HG03520 (cell line): Measurements from ENCODE around the gene NRARP.
"Not testable (repeated sequence)": the region's sequence is repeated elsewhere in the genome, so short reads cannot be mapped to it uniquely, and the experiment has no call there.

Experiments
- ATAC-seq: cut with Tn5 transposase; IDR thresholded peaks from one replicate; pipeline ENCODE4 v1.9.1; 2021; ENCODE audit warnings: mild to moderate bottlenecking, moderate library complexity; ENCODE audit not compliant: unreplicated experiment

NRARP gene, protein sequence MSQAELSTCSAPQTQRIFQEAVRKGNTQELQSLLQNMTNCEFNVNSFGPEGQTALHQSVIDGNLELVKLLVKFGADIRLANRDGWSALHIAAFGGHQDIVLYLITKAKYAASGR

DNA sequence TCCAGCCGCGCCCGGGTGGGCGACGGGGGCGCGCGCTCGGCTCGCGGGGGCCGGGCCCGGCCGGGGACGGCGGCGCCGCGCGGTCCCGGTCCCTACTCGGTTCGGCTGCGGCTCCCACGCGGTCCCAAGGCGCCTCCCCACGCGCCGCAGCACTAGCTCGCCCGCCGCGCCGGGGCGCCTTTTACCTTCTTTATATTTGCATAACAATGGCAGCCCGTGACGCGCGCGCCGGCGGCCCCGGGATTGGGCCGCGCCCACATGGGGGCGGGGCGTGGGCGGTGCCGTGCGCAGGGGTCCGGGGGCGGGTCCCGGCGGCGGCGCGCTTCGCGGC lies at the start of gene NRARP:
TSS of gene NRARP (minus strand) at position 154 of the 331 bp plus-strand sequence. CDS start 343 bp downstream, outside the sequence.
- peak; percentile 65 for ATAC-seq

DNA sequence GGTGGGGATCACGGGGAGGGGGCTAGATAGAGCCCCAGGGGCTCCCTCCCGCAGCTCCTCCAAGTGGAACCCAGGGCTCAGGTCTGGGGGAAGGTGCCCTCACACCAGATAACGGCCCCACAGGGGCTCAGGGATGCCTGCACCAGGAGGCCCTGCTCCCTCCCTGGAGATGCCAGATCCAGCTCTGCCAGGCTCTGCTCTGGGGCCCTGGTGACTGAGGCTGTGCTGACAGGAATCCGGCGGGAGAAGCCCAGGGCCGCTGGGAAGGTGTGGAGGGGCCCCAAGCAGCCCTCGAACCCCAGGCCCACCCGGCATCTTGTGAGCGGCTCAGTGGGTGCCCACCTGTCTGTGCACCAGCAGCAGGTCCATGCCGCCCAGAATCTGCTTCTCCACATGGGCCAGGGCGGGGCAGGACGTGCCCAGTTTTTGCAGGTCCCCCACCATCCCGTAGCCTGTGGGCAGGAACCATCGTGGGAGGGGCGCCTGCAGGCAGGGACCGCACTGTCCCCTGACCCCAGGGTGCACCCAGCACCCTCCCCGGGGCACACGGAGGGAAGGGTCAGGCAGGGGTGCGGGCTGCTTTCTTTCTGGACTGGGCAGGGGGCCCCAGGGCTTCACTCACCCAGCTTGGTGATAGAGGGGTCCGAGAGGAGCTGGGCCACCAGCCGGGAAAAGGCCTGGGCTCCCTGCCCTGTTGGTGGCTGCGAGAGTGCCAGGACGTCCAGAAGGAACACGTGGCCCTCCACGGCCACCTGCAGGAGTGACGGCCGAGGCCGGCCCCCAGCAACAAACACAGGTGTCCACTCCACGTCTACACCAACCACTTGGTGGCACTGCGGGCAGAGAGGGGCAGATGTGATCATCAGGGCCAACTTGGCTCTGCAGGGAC lies 48.9 kb upstream of the NRARP start:
- ATAC-seq: no peak

DNA sequence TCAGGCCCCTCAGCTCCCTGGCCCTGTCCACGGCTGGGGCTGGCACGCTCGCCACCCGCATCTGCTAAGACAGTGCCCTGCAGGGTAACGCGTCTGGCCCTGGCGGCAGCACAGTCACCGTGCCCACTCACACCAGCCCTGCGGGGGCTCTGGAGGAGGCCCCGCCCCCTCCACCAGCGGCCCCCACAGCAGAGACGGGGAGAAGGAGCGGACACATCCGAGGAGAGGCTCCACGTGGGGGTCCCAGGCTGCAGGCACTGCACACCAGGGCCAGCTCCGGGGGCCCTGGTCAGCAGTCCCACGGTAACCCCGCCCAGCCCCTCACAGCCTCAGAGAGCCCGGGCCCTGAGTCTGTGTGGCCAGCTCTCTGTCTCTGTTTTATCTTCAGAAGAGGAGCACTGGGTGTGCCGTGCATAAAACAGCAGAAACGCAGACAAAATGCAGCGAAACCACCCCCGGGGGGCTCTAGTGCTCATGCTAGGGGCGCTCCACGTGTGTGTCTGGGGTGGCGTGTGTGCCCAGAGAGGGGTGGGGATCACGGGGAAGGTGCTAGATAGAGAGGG lies 47.5 kb upstream of the NRARP start:
- ATAC-seq: no peak

DNA sequence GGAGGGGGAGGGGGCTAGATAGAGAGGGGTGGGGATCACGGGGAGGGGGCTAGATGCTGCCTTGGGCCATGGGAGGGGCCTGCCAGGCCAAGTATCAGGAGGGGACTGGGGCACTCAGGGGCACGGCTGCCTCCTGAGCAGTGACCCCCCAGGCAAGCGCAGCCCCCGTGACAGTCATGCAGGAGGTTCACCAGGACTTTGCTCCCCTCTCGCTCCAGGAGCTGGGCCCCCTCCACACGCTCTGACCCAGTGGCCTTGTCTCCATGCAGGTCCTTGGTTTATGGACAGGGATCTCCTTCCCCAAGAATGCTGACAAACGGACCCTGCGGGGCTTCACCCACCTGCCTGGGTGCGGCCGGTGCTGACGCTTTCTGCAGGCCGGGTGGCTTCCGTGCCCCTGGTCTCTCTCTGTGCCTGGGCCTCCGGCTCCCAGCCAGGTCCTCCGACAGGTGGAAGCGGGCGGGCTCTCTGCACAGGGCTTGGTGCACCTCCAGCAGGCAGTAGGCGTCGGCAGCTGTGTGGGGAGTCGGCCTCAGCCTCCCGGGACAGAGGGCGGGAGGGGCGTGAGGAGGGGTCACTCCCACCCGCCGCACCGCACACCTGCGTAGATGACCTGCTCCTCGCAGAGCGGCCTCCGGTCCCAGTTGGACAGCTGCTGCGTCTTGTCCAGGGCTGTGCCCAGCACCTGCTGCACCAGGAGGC lies 46.8 kb upstream of the NRARP start:
- no peak for ATAC-seq

DNA sequence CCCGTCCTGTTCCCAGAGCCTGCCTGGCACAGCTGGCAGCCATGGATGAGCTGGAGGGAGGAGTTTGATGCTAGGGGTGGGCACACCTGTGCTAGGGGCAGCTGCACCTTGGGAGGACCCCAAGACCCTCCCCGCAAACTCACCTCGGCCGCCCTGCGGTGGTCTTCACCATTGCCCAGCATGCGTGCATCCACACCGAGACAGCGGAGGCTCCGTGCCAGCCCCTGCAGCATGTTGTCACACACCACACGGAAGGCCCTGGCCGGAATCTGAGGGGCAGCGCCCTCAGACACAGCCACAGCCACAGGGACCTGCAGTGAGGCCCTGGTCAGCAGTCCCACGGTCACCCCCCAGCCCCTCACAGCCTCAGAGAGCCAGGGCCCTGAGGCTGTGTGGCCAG lies 45.9 kb upstream of the NRARP start:
- no peak for ATAC-seq

DNA sequence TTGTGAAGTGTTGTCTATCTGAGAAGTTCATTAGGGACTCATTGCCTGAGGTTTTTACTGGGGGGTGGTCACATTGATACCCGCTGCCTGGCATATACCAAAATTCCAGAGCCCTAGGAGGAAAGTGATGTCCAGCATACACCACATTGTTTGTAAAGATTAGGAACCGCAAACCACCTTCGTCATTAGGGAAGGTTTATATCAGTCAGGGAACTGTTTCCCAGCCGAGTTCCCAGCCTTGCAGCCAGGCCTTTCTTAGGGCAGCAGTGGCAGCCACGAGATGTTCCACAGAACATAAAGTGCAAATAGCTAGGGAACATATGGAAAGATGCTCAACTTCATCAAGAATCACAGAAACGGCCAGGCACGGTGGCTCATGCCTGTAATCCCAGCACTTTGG lies 40.4 kb upstream of the NRARP start:
- no peak for ATAC-seq

DNA sequence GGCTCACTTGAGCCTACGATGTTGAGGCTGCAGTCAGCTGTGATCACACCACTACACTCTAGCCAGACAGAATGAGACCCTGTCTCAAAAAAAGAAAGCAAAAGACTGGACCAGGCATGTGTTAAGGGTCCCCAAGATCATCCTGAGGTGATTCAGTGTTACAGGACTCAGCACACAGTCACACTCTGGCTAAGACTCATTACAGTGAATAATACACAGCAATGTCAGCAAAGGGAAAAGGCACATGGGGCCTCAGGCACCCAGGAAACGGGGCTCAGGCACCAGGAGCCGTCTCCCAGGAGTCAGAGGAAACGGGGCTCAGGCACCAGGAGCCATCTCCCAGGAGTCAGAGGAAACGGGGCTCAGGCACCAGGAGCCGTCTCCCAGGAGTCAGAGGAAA lies 39.2 kb upstream of the NRARP start:
- ATAC-seq: no peak

DNA sequence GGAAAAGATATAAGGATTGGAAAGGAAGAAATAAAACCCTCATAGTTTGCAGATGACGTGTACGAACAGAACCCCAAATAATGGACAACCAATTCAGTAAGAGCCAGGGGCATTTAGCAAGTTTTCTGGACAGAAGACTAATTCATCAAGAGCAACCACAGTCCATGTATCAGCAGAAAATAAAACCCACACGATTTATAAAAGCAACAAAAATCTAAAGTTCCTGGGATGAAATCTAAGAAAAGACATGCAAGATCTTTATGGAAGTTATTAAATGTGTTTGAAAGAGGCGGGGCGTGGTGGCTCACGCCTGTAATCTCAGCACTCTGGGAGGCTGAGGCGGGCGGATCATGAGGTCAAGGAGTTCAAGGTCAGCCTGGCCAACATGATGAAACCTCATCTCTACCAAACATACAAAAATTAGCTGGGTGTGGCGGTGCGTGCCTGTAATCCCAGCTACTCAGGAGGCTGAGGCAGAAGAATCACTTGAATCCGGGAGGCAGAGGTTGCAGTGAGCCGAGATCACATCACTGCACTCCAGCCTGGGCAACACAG lies 37.9 kb upstream of the NRARP start:
- ATAC-seq: not testable (repeated sequence)

DNA sequence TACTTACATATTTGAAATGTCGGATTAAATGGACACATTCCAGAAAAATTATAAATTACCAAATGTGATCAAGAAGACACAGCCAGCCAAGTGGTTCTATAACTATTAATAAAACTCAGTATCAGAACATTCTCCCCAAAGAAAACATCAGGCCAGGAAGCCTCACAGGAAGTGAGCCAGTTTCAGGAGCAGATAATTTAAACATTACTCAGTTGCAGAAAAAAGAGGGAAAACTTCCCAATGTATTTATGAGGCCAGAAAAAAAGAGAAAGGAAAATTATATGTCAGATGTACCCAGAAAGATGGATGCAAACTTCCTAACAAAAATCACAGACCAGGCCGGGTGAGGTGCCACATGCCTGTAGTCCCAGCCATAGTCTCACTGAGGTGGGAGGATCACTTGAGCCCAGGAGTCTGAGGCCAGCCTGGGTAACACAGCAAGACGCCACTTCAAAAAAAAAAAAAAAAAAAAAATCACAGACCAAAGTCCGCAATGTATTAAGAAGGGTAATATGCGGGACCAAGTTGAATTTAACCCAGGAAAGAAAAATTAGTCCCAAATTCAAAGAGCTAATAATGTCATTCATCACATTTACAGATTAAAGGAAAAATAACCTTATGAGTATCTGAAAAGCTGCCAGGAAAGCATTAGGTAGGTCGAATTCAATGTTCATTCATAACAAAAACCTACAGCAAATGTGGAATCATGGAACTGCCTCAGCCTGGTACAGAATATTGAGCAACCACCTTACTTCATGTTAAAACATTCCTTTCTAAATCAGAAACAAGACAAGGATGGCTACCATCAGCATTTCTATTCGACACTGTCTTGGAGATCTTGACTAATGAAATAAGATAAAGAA lies 37.2 kb upstream of the NRARP start:
- no peak for ATAC-seq

DNA sequence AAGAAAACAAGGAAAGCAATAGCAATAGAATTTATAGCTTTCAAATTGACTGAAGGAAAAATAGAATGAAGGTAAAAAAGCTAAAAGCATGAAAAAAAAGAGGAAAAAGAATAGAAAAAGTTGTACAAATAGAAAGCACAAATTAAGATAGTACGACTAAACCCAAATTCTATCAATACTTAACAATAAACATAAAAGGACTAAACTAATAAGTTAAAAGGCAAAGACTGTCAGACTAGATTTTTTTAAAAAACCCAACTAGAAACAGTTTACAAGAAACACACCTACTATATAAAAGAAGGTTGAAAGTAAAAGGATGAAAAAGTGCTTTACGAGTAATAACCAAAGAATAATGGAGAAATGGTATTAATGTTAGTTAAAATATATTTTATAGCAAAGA lies 34.7 kb upstream of the NRARP start:
- ATAC-seq: no peak

DNA sequence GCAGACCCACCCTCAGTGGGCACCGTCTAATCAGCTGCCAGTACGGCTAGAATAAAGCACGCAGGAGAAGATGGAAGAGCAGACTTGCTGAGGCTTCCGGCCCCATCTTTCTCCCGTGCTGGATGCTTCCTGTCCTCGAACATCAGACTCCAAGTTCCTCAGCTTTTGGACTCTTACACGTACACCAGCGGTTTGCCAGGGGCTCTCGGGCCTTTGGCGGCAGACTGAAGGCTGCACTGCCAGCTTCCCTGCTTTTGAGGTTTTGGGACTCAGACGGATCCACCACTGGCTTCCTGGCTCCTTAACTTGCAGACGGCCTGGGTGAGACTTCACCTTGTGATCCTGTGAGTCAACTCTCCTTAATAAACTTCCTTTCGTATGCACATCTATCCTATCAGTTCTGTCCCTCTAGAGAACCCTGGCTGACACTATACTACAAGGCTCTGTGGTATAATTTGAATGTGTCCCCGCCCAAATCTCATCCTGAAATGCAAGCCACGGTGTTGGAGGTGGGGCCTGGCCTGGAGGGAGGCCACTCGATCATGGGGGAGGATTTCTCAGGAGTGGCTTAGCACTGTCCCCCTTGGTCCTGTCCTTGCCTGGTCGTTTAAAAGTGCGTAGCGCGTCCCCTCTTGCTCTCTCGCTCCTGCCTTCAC lies 31.1 kb upstream of the NRARP start:
- ATAC-seq: no peak

DNA sequence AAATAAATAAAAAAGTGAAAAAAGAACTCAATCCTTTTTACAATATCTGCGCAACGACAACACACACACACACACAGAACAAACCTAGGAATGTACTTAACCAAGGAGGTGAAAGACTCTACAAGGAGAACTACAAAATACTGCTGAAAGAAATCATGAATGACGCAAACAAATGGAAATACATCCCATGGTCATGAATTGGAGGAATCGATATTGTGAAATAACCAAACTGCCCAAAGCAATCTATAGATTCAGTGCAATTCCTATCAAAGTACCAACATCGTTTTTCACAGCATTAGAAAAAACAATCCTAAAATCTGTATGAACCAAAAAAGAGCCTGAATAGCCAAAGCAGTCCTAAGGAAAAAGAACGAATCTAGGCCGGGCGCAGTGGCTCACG lies 29.9 kb upstream of the NRARP start:
- ATAC-seq: no peak

DNA sequence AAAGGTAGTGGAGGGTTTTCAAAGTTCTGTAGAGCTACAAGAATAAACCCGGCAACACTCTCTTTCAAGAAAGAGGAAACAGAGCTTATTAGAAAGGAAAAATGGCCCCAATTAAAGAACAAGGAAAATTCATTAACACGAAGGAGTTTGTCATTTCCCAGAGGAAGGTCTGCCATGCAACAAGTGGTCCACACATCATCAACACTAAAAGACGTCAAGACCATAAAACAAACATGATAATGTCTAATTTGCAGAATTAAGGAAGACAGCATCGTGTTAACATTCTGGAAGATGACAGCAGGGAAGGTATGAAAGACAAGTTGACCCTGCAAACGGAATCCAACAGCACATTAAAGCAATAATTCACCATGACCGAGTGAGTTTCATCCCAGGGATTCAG lies 28.6 kb upstream of the NRARP start:
- no peak for ATAC-seq

DNA sequence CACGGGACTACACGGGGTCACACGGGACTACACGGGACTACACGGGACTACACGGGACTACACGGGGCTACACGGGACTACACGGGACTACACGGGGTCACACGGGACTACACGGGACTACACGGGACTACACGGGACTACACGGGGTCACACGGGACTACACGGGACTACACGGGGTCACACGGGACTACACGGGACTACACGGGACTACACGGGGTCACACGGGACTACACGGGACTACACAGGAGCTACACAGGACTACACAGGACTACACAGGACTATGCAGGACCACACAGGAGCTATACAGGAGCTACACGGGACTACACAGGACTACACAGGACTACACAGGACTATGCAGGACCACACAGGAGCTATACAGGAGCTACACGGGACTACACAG lies 27.5 kb upstream of the NRARP start:
- ATAC-seq: not testable (repeated sequence)

DNA sequence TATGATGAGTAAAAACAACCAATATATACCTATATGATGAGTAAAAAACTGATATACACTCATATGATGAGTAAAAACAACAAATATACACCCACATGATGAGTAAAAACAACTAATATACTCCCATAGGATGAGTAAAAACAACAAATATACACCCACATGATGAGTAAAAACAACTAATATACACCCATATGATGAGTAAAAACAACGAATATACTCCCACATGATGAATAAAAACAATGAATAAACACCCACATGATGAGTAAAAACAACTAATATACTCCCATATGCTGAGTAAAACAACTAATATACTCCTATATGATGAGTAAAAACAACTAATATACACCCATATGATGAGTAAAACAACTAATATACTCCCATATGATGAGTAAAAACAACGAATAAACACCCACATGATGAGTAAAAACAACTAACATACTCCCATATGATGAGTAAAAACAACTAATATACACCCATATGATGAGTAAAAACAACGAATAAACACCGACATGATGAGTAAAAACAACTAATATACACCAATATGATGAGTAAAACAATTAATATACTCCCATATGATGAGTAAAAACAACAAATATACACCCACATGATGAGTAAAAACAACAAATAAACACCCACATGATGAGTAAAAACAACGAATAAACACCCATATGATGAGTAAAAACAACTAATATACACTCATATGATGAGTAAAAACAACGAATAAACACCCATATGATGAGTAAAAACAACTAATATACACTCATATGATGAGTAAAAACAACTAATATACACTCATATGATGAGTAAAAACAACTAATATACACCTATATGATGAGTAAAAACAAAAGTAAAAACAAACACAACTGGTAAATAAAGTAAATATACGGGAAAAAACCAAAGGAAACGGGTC lies 25.8 kb upstream of the NRARP start:
- not testable (repeated sequence) for ATAC-seq

DNA sequence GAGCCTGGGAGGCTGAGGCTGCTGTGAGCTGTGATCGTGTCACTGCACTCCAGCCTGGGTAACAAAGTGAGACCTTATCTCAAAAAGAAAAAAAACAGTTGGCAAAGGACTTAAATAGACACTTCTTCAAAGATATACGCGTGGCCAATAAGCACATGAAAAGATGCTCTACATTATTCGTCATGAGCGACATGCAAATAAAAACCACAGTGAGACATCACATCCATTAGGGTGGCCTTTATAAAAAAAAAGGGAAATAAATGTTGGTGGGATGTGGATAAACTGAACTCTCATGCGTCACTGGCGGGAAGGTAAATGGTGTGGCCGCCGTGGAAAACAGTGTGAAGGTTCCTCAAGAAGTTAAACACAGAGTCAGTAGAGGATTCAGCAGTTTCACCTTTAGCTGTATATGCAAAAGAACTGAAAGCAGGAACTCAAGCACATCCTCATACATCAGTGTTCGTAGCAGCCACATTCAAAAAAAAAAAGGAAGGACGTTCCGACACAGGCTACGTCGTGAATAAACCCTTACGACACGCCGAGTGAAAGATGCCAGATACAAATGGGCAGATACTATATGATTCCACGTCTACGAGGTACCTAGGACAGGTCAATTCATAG lies 24.5 kb upstream of the NRARP start:
- no peak for ATAC-seq

DNA sequence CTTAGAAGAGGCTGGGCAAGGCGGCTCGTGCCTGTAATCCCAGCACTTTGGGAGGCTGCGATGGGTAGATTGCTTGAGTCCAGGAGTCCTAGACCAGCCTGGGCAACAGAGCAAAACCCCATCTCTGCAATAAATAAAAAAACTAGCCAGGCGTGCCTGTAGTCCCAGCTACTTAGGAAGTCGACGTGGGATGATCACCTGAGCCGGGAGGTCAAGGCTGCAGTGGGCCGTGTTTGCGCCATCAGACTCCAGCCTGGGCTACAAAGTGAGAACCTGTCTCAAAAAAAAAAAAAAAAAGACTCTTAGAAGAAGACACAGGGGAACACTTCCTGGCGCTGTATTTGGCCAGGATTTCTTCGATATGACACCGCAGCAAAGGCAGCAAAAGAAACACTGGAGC lies 23.7 kb upstream of the NRARP start:
- ATAC-seq: no peak

DNA sequence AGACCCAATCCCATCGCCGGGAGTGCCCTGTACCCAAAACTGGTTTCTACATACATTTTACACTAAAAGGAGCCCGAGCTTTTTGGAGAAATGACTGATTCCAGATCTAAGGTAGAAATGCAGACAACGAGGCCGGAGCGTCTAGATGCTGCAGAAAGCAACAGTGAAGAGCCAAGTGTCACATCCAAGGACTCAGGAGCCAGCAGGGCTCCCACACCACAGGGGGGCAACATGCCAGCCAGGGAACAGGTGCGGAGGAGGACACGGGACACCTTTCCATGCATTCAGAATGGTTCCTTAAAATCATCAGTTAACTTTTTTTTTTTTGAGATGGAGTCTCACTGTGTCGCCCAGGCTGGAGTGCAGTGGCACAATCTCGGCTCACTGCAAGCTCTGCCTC lies 23.1 kb upstream of the NRARP start:
- ATAC-seq: no peak
